Fibroblast of lung (primary cell): ENCODE data around the gene WSB2. TPM values are rescaled to one million over a fixed set of nuclear protein-coding genes. Genes with fewer than 3 reads are reported as not detected.

Experiments
- DNase-seq, 2 donors: peaks; one replicate each; pipeline versions ENCODE4 v3.0.0 to v3.0.0-alpha.2; 2010; ENCODE audit warnings: low read depth in 2 of 2
- H2AFZ ChIP-seq: 2 replicates; pipeline ENCODE4 v1.5.1; 2012; ENCODE audit warnings: low read length, control low read depth, inconsistent platforms
- H3K27ac ChIP-seq: 2 replicates; pipeline ENCODE4 v1.5.1; 2011; ENCODE audit warnings: low read length, control low read depth; ENCODE audit not compliant: insufficient read depth
- H3K27me3 ChIP-seq: 2 replicates; pipeline ENCODE4 v1.5.1; 2011; ENCODE audit warnings: mild to moderate bottlenecking, low read length; ENCODE audit not compliant: control insufficient read depth, insufficient read depth
- H3K36me3 ChIP-seq: 2 replicates; pipeline ENCODE4 v1.5.1; 2011; ENCODE audit warnings: low read length; ENCODE audit not compliant: control insufficient read depth, insufficient read depth
- H3K4me1 ChIP-seq: 2 replicates; pipeline ENCODE4 v1.5.1; 2011; ENCODE audit warnings: low read length; ENCODE audit not compliant: control insufficient read depth, insufficient read depth; ENCODE audit errors: extremely low read depth
- H3K4me2 ChIP-seq: 2 replicates; pipeline ENCODE4 v1.5.1; 2011; ENCODE audit warnings: low read length, control low read depth; ENCODE audit not compliant: insufficient read depth; ENCODE audit errors: extremely low read depth
- H3K4me3 ChIP-seq, 4 experiments: fragments of 200-600 bp in 1 of 4; sonication (generic) in 1 of 4; replicated peaks in 1 of 4; 2 replicates each; pipeline ENCODE4 v1.5.1; 2011 to 2016; ENCODE audit warnings: low read length in 4 of 4, low read depth in 3 of 4, mild to moderate bottlenecking in 3 of 4, control low read depth in 2 of 4, inconsistent platforms in 1 of 4, mixed read lengths in 1 of 4; ENCODE audit not compliant: insufficient read depth in 1 of 4; ENCODE audit errors: control extremely low read depth in 1 of 4
- H3K79me2 ChIP-seq: 2 replicates; pipeline ENCODE4 v1.5.1; 2012; ENCODE audit warnings: mild to moderate bottlenecking, low read length, inconsistent platforms; ENCODE audit not compliant: control insufficient read depth, insufficient read depth
- H3K9ac ChIP-seq: 2 replicates; pipeline ENCODE4 v1.5.1; 2011; ENCODE audit warnings: mild to moderate bottlenecking, low read length, control low read depth; ENCODE audit not compliant: insufficient read depth
- H3K9me3 ChIP-seq: 2 replicates; pipeline ENCODE4 v1.5.1; 2012; ENCODE audit warnings: low read depth, low read length; ENCODE audit not compliant: control insufficient read depth, insufficient read depth
- H4K20me1 ChIP-seq: 2 replicates; pipeline ENCODE4 v1.5.1; 2011; ENCODE audit warnings: low read length; ENCODE audit not compliant: control insufficient read depth, insufficient read depth; ENCODE audit errors: extremely low read depth
- EZH2 ChIP-seq: IDR thresholded peaks from 2 replicates; pipeline ENCODE4 v1.5.1; 2012; ENCODE audit warnings: low read length, control low read depth, mild to moderate bottlenecking; ENCODE audit errors: missing control alignments
- polyA plus RNA-seq, 2 donors: library from polyadenylated mRNA; depleted of rRNA in 1 of 2; stranded (reverse) in 1 of 2; unstranded in 1 of 2; fragments of >200 nt; gene quantifications; 2 replicates each; pipeline ENCODE4 v1.2.1, GENCODE V29; 2011 to 2012; ENCODE audit warnings: missing spikeins in 1 of 2
- total RNA-seq: library from RNA; depleted of rRNA; stranded (reverse); fragments of >200 nt; gene quantifications from 2 replicates; pipeline ENCODE4 v1.2.1, GENCODE V29; 2014
- TF ChIP-seq, protein P1 (sequence below), 2 donors: IDR thresholded peaks in 1 of 2; conservative IDR thresholded peaks in 1 of 2; 1 replicate in 1 of 2; 2 replicates in 1 of 2; pipeline ENCODE4 v1.5.1; 2011 to 2012; ENCODE audit warnings: low read length in 2 of 2, control low read depth in 1 of 2, inconsistent platforms in 1 of 2, low read depth in 1 of 2, mild to moderate bottlenecking in 1 of 2

The WSB2 gene
- total and polyA plus RNA-seq, 2 donors (not counting 1 experiment from before 2014, with no cell fraction given), result 118 to 122 TPM

DNA sequence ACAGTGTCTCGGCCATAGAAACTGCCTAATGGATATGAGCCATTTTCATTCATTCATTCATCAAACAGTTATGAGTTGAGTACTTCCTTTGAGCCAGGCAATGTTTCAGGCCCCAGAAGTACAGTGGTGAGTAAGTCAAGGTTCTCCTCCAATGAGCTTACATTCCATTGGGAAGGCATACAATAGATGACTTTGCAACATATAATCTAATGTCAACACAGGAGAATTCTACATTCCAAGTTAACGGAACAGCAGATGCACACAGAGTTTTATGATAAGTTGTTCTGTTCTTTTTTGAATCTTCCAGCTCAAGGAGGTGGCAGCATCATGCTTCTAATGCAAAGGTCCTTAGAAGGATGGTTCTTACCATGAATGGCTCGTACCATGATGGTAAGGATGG is 47.7 kb downstream of the WSB2 start:
- Histone ChIP-seq H3K27ac (no peak overlapping the region), H3K79me2 (peaks cover 17% of the 10 kb centered on the region), H3K36me3 (no peaks in the 10 kb centered on the region), H3K27me3 (no peaks in the 10 kb centered on the region), H3K4me3 (no peak overlapping the region), H2AFZ (no peak overlapping the region), H3K9ac (no peak overlapping the region), H3K4me1 (no peaks in the 10 kb centered on the region), H4K20me1 (no peaks in the 10 kb centered on the region), H3K9me3 (no peaks in the 10 kb centered on the region), H3K4me2 (no peak overlapping the region)
- TF ChIP-seq, protein P1, sequence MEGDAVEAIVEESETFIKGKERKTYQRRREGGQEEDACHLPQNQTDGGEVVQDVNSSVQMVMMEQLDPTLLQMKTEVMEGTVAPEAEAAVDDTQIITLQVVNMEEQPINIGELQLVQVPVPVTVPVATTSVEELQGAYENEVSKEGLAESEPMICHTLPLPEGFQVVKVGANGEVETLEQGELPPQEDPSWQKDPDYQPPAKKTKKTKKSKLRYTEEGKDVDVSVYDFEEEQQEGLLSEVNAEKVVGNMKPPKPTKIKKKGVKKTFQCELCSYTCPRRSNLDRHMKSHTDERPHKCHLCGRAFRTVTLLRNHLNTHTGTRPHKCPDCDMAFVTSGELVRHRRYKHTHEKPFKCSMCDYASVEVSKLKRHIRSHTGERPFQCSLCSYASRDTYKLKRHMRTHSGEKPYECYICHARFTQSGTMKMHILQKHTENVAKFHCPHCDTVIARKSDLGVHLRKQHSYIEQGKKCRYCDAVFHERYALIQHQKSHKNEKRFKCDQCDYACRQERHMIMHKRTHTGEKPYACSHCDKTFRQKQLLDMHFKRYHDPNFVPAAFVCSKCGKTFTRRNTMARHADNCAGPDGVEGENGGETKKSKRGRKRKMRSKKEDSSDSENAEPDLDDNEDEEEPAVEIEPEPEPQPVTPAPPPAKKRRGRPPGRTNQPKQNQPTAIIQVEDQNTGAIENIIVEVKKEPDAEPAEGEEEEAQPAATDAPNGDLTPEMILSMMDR (conservative IDR thresholded peaks at IDR 0.05 in 1 of 2, IDR thresholded peaks at IDR 0.05 in 1 of 2; ENCODE audit: low read depth in 1 of 2, low read length in 2 of 2), result no peak
- no peak for TF ChIP-seq EZH2
- DNase-seq, result no peak

DNA sequence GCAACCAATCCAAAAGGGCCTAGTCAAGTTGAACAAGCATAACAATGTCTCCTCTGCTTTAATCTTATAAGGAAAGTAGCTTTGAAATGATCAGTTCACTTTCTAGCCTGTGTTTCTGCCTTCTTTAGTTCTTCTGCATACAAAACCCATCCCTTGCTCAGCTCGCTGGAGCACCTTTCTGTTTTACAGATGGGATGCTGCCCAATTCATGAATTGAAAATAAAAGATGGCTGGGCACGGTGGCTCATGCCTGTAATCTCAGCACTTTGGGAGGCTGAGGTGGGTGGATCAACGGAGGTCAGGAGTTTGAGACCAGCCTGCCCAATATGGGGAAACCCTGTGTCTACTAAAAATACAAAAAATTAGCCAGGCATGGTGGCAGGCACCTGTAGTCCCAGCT is 49.0 kb downstream of the WSB2 start:
- no peak for DNase-seq
- no peaks in the 10 kb centered on the region for H3K27me3 ChIP-seq
- no peaks in the 10 kb centered on the region for H3K36me3 ChIP-seq
- H3K79me2 ChIP-seq, result peaks cover 4% of the 10 kb centered on the region
- TF ChIP-seq, protein P1 (conservative IDR thresholded peaks at IDR 0.05 in 1 of 2, IDR thresholded peaks at IDR 0.05 in 1 of 2; ENCODE audit: low read depth in 1 of 2, low read length in 2 of 2), result no peak
- no peak for TF ChIP-seq EZH2
- H3K4me1 ChIP-seq, result no peaks in the 10 kb centered on the region
- no peak overlapping the region for H3K4me2 ChIP-seq
- H3K9me3 ChIP-seq, result no peaks in the 10 kb centered on the region
- H3K4me3 ChIP-seq, result no peak overlapping the region
- H3K9ac ChIP-seq, result no peak overlapping the region
- no peak overlapping the region for H3K27ac ChIP-seq
- no peaks in the 10 kb centered on the region for H4K20me1 ChIP-seq
- H2AFZ ChIP-seq, result no peak overlapping the region

DNA sequence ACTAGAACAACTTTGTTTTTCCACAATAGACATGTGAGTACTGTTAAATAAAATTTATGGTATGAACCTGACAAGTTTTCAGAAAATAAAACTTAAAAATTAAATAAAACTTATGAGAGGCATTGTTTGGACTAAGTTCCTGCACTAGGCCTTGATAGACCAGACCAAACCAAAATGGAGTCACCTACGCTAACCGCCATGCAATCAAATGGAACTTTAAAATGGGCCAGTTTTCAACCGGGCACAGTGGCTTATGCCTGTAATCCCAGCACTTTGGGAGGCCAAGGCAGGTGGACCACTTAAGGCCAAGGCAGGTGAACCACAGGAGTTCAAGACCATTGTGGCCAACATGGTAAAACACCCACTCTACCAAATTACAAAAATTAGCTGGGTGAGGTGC is 49.6 kb downstream of the WSB2 start:
- Histone ChIP-seq H3K4me2 (no peak overlapping the region), H4K20me1 (no peaks in the 10 kb centered on the region), H3K9ac (no peak overlapping the region), H3K36me3 (no peaks in the 10 kb centered on the region), H3K79me2 (no peaks in the 10 kb centered on the region), H3K9me3 (no peaks in the 10 kb centered on the region), H3K4me3 (no peak overlapping the region), H2AFZ (no peak overlapping the region), H3K27me3 (no peaks in the 10 kb centered on the region), H3K4me1 (no peaks in the 10 kb centered on the region), H3K27ac (no peak overlapping the region)
- no peak for DNase-seq
- TF ChIP-seq, protein P1 (conservative IDR thresholded peaks at IDR 0.05 in 1 of 2, IDR thresholded peaks at IDR 0.05 in 1 of 2; ENCODE audit: low read depth in 1 of 2, low read length in 2 of 2), result no peak
- no peak for TF ChIP-seq EZH2
